GM21526 (cell line): Measurements from ENCODE around the gene WDR1.

Experiments
- ATAC-seq: cut with Tn5 transposase; IDR thresholded peaks from one replicate; pipeline ENCODE4 v1.9.1; 2021; ENCODE audit warnings: moderate library complexity; ENCODE audit not compliant: unreplicated experiment, low FRiP score

Gene WDR1

GRCh38 chr4:10115271-10115796, 1.3 kb downstream of the WDR1 start:
- no peak for ATAC-seq

GRCh38 chr4:10114607-10115006, 2.0 kb downstream of the WDR1 start:
- no peak for ATAC-seq

GRCh38 chr4:10114147-10114546, 2.5 kb downstream of the WDR1 start:
- no peak for ATAC-seq

GRCh38 chr4:10113362-10114047, 3.1 kb downstream of the WDR1 start:
- no peak for ATAC-seq

GRCh38 chr4:10112658-10113284, 3.8 kb downstream of the WDR1 start:
- no peak for ATAC-seq

GRCh38 chr4:10111067-10111801, 5.4 kb downstream of the WDR1 start:
- no peak for ATAC-seq

- no peak for ATAC-seq
These were observed 6.5 kb downstream of the WDR1 start for GRCh38 chr4:10109995-10110670.

- ATAC-seq = no peak
These were observed 7.5 kb downstream of the WDR1 start for GRCh38 chr4:10108818-10109783.

GRCh38 chr4:10108391-10108790, 8.2 kb downstream of the WDR1 start:
- no peak for ATAC-seq

- no peak for ATAC-seq
These were observed 9.2 kb downstream of the WDR1 start for GRCh38 chr4:10107111-10108091.

GRCh38 chr4:10106421-10107039, 10.1 kb downstream of the WDR1 start:
- ATAC-seq = no peak

GRCh38 chr4:10105920-10106319, 10.7 kb downstream of the WDR1 start:
- ATAC-seq = no peak

- ATAC-seq = no peak
These were observed 11.2 kb downstream of the WDR1 start for GRCh38 chr4:10105421-10105820.

- no peak for ATAC-seq
These were observed 11.7 kb downstream of the WDR1 start for GRCh38 chr4:10104991-10105276.

- no peak for ATAC-seq
These were observed 12.2 kb downstream of the WDR1 start for GRCh38 chr4:10104211-10104990.

GRCh38 chr4:10102474-10103332, 13.9 kb downstream of the WDR1 start:
- ATAC-seq = no peak
